ENCODE data around the gene SELENOP.

GRCh38 chr5:42843675-42844292 is 32.1 kb upstream of the SELENOP start:
- TF ChIP-seq POLR2A (IDR thresholded peaks at IDR 0.05): no peak
- TF ChIP-seq, protein P1, sequence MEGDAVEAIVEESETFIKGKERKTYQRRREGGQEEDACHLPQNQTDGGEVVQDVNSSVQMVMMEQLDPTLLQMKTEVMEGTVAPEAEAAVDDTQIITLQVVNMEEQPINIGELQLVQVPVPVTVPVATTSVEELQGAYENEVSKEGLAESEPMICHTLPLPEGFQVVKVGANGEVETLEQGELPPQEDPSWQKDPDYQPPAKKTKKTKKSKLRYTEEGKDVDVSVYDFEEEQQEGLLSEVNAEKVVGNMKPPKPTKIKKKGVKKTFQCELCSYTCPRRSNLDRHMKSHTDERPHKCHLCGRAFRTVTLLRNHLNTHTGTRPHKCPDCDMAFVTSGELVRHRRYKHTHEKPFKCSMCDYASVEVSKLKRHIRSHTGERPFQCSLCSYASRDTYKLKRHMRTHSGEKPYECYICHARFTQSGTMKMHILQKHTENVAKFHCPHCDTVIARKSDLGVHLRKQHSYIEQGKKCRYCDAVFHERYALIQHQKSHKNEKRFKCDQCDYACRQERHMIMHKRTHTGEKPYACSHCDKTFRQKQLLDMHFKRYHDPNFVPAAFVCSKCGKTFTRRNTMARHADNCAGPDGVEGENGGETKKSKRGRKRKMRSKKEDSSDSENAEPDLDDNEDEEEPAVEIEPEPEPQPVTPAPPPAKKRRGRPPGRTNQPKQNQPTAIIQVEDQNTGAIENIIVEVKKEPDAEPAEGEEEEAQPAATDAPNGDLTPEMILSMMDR (IDR thresholded peaks at IDR 0.05): no peak
- no peak for TF ChIP-seq POLR2AphosphoS5 (IDR thresholded peaks at IDR 0.05; ENCODE audit: insufficient read depth in 1 of 2, low read depth in 1 of 2)
